H1 (cell line): Measurements from ENCODE around the gene LHFPL3. TPM values are rescaled to one million over a fixed set of nuclear protein-coding genes. Genes with fewer than 3 reads are reported as not detected.

Experiments used
- CTCF ChIA-PET: fragments of 300-600 bp; sonication (Branson Sonifier 250); formaldehyde crosslinking; loops from one replicate; lab custom pipeline; 2021; ENCODE audit not compliant: partially characterized antibody; lab: Charles Lee
- POLR2A ChIA-PET: fragments of 300-600 bp; sonication (Branson Sonifier 250); formaldehyde crosslinking; loops from one replicate; lab custom pipeline; 2021; ENCODE audit warnings: inconsistent platforms; ENCODE audit not compliant: partially characterized antibody; lab: Charles Lee
- DNase-seq, 2 experiments: peaks; one replicate each; pipeline versions ENCODE4 v3.0.0 to v3.0.0-alpha.2; 2010 to 2022; ENCODE audit warnings: low spot score in 2 of 2, low read depth in 1 of 2, mixed read lengths in 1 of 2
- FAIRE-seq: peaks from 2 replicates; lab custom pipeline; 2011; peaks lifted over from hg19 to GRCh38; lab: Jason Lieb, UNC
- H2AFZ ChIP-seq: 2 replicates; pipeline ENCODE4 v1.8.1; 2012; ENCODE audit warnings: low read length, inconsistent platforms
- H2AK5ac ChIP-seq: 2 replicates; pipeline ENCODE4 v1.6.1; 2013; ENCODE audit warnings: low read depth, low read length
- H2BK120ac ChIP-seq: replicated peaks from 2 replicates; pipeline ENCODE3; 2013; ENCODE audit warnings: low read depth, low read length, inconsistent platforms
- H2BK12ac ChIP-seq: 2 replicates; pipeline ENCODE4 v1.6.1; 2013; ENCODE audit warnings: low read depth, low read length
- H2BK15ac ChIP-seq: 2 replicates; pipeline ENCODE4 v1.6.1; 2013; ENCODE audit warnings: low read length
- H2BK20ac ChIP-seq: 2 replicates; pipeline ENCODE4 v1.6.1; 2013; ENCODE audit warnings: low read length
- H2BK5ac ChIP-seq: 2 replicates; pipeline ENCODE4 v1.6.1; 2013; ENCODE audit warnings: low read depth, low read length
- H3K14ac ChIP-seq: 2 replicates; pipeline ENCODE4 v1.6.1; 2013; ENCODE audit warnings: inconsistent platforms; ENCODE audit not compliant: insufficient read length
- H3K18ac ChIP-seq: 2 replicates; pipeline ENCODE4 v1.6.1; 2013; ENCODE audit warnings: low read length; ENCODE audit errors: extremely low read depth
- H3K23ac ChIP-seq: 2 replicates; pipeline ENCODE4 v1.6.1; 2013; ENCODE audit warnings: inconsistent platforms; ENCODE audit not compliant: insufficient read length
- H3K23me2 ChIP-seq: 2 replicates; pipeline ENCODE4 v1.6.1; 2013; ENCODE audit warnings: low read depth, low read length
- H3K27ac ChIP-seq: 2 replicates; pipeline ENCODE4 v1.6.1; 2011; ENCODE audit warnings: low read depth, low read length, inconsistent platforms
- H3K27me3 ChIP-seq, 4 experiments: replicated peaks in 1 of 4; 1 replicate in 1 of 4; 2 replicates in 3 of 4; pipeline versions ENCODE4 v1.6.1 to v1.8.1; 2011 to 2013; ENCODE audit warnings: low read length in 3 of 4, mild to moderate bottlenecking in 3 of 4, inconsistent platforms in 2 of 4, mixed read lengths in 2 of 4, moderate library complexity in 1 of 4; ENCODE audit not compliant: control insufficient read depth in 3 of 4, insufficient read depth in 3 of 4; ENCODE audit errors: extremely low read depth in 1 of 4
- H3K36me3 ChIP-seq, 4 experiments: 2 replicates each; pipeline versions ENCODE4 v1.6.1 to v1.8.1; 2011 to 2013; ENCODE audit warnings: mild to moderate bottlenecking in 4 of 4, low read length in 3 of 4, moderate library complexity in 2 of 4, control low read depth in 1 of 4, inconsistent platforms in 1 of 4; ENCODE audit not compliant: insufficient read depth in 4 of 4, control insufficient read depth in 2 of 4
- H3K4ac ChIP-seq: replicated peaks from 2 replicates; pipeline ENCODE3; 2013; ENCODE audit warnings: low read length, low read depth, mixed read lengths, inconsistent platforms; ENCODE audit not compliant: insufficient read length
- H3K4me1 ChIP-seq, 4 experiments: replicated peaks in 1 of 4; 1 replicate in 1 of 4; 2 replicates in 3 of 4; pipeline versions ENCODE4 v1.6.1 to v1.8.1; 2011 to 2013; ENCODE audit warnings: low read length in 3 of 4, inconsistent platforms in 2 of 4, mixed read lengths in 1 of 4; ENCODE audit not compliant: insufficient read depth in 4 of 4, control insufficient read depth in 3 of 4
- H3K4me2 ChIP-seq, 2 experiments: 2 replicates each; pipeline versions ENCODE4 v1.6.1 to v1.8.1; 2011 to 2013; ENCODE audit warnings: low read depth in 2 of 2, low read length in 2 of 2, control low read depth in 1 of 2, inconsistent platforms in 1 of 2, mild to moderate bottlenecking in 1 of 2; ENCODE audit not compliant: insufficient read depth in 1 of 2
- H3K4me3 ChIP-seq, 4 experiments: fragments of 200-600, 300-600 bp in 1 of 4; sonication (generic), shearing (Covaris generic), sonication (Bioruptor Twin) in 1 of 4; 2 replicates each; pipeline versions ENCODE4 v1.5.1 to v1.8.1; 2011 to 2016; ENCODE audit warnings: low read length in 4 of 4, low read depth in 3 of 4, control low read depth in 2 of 4, inconsistent platforms in 2 of 4, mild to moderate bottlenecking in 2 of 4, mixed read lengths in 1 of 4, moderate library complexity in 1 of 4; ENCODE audit not compliant: insufficient read depth in 2 of 4; ENCODE audit errors: extremely low read depth in 1 of 4
- H3K56ac ChIP-seq: replicated peaks from 2 replicates; pipeline ENCODE3; 2013; ENCODE audit warnings: low read depth, mild to moderate bottlenecking, mixed read lengths, low read length, inconsistent platforms; ENCODE audit not compliant: insufficient read length
- H3K79me1 ChIP-seq: 2 replicates; pipeline ENCODE4 v1.6.1; 2013; ENCODE audit warnings: low read depth, low read length, control low read depth
- H3K79me2 ChIP-seq, 2 experiments: 2 replicates each; pipeline versions ENCODE4 v1.6.1 to v1.8.1; 2012 to 2013; ENCODE audit warnings: low read length in 2 of 2, mild to moderate bottlenecking in 2 of 2, inconsistent platforms in 1 of 2; ENCODE audit not compliant: insufficient read depth in 2 of 2, control insufficient read depth in 1 of 2
- H3K9ac ChIP-seq, 4 experiments: replicated peaks in 1 of 4; 1 replicate in 1 of 4; 2 replicates in 3 of 4; pipeline versions ENCODE4 v1.6.1 to v1.8.1; 2011 to 2013; ENCODE audit warnings: low read depth in 3 of 4, low read length in 3 of 4, control low read depth in 2 of 4, mild to moderate bottlenecking in 2 of 4, moderate library complexity in 2 of 4, inconsistent platforms in 1 of 4; ENCODE audit errors: extremely low read depth in 1 of 4
- H3K9me3 ChIP-seq, 2 experiments: 2 replicates each; pipeline versions ENCODE4 v1.6.1 to v1.8.1; 2012 to 2013; ENCODE audit warnings: mild to moderate bottlenecking in 2 of 2, moderate library complexity in 2 of 2, control low read depth in 1 of 2, inconsistent platforms in 1 of 2, low read depth in 1 of 2, low read length in 1 of 2, mixed read lengths in 1 of 2; ENCODE audit not compliant: insufficient read depth in 2 of 2
- H4K20me1 ChIP-seq, 2 experiments: replicated peaks in 1 of 2; 2 replicates each; pipeline versions ENCODE3 to v1.8.1; 2011 to 2013; ENCODE audit warnings: inconsistent platforms in 2 of 2, low read length in 2 of 2, mild to moderate bottlenecking in 1 of 2; ENCODE audit not compliant: insufficient read depth in 2 of 2, control insufficient read depth in 1 of 2
- H4K5ac ChIP-seq: 2 replicates; pipeline ENCODE4 v1.6.1; 2013; ENCODE audit warnings: low read length, low read depth, mixed read lengths, inconsistent platforms; ENCODE audit not compliant: insufficient read length
- H4K8ac ChIP-seq: 2 replicates; pipeline ENCODE4 v1.8.0; 2013; ENCODE audit warnings: mild to moderate bottlenecking, moderate library complexity, low read length, inconsistent platforms; ENCODE audit not compliant: insufficient read depth; ENCODE audit errors: extremely low read depth
- H4K91ac ChIP-seq: replicated peaks from 2 replicates; pipeline ENCODE3; 2013; ENCODE audit warnings: low read length, mixed read lengths, inconsistent platforms; ENCODE audit not compliant: insufficient read length
- POLR2AphosphoS5 ChIP-seq: IDR thresholded peaks from 2 replicates; pipeline ENCODE4 v1.6.1; 2011; ENCODE audit warnings: low read depth, low read length
- RFX5 ChIP-seq: IDR thresholded peaks from 2 replicates; pipeline ENCODE4 v1.6.1; 2011; ENCODE audit warnings: low read depth, low read length, improper control_type of control experiment, borderline replicate concordance
- SUZ12 ChIP-seq: fragments of 200-600 bp; sonication (generic); IDR thresholded peaks from 2 replicates; pipeline ENCODE4 v1.6.1; 2012; ENCODE audit warnings: mild to moderate bottlenecking, inconsistent platforms, low read length, moderate library complexity, mixed read lengths
- WGBS, 2 experiments: shearing (Covaris generic) in 1 of 2; methylation state at CpG; one replicate each; pipeline versions ENCODE4 v1.1.6 to v1.1.7; 2013 to 2015; ENCODE audit warnings: low lambda C conversion rate in 2 of 2, mixed read lengths in 2 of 2, inconsistent platforms in 1 of 2, low coverage in 1 of 2, missing lambda C conversion rate in 1 of 2; ENCODE audit not compliant: insufficient replicate concordance in 2 of 2, insufficient coverage in 1 of 2, insufficient read length in 1 of 2; ENCODE audit errors: extremely low coverage in 1 of 2, missing lambda C conversion rate in 1 of 2; 5-methylcytosine and 5-hydroxymethylcytosine counted together
- polyA plus RNA-seq, 7 experiments: library from polyadenylated mRNA; depleted of rRNA in 3 of 7; stranded (reverse) in 5 of 7; unstranded in 2 of 7; fragments of >200 nt in 5 of 7; fragments of 200-250 nt in 2 of 7; gene quantifications; 1 replicate in 5 of 7; 2 replicates in 1 of 7; 4 replicates in 1 of 7; pipeline versions ENCODE4 v1.2.1 to v1.2.3, GENCODE V29; 2011 to 2013; ENCODE audit warnings: missing spikeins in 2 of 7, mixed read lengths in 2 of 7
- total RNA-seq: library from RNA; stranded (reverse); fragmentation: NEBNext Ultra II Directional; extraction: Animal tissue kit (Norgen Biotek cat#: 25700); gene quantifications from 2 replicates; pipeline ENCODE4 v1.2.1, GENCODE V29; 2021

Gene LHFPL3
- total and polyA plus RNA-seq, 2 of the 8 experiments (the other 6 are each of a cell fraction or from before 2014, with no cell fraction given), result 0.24 to 0.50 TPM

DNA sequence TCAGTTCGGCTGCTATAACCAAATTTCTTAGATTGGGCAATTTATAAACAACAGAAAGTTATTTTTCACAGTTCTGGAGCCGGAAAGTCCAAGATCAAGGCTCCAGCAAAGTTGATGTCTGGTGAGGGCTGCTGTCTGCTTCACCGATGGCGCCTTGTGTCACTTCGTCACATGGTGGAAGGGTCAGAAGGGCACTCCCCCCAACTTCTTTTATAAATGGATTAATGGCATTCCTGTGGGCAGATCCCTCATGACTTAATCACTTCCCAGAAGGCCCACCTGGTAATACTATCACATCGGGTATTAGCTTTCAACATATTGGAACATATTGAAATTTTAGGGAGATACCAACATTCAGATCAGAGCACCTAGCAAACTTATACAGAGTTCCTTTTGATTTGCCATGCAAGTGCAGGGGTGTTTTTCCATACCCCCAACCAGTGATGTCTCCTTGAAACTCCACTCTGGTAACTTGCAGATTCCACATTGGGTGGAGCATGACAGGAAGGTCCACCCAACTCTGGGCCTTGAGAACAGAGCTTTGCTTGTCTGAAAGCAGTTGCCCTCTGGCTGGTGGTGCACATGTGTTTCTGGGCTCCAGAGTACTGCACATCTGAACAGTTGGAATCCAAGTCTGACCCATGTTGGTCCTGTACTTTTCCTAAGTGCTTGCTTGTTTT, 600.5 kb downstream of the LHFPL3 start:
- no peak overlapping the region for H2BK5ac ChIP-seq
- DNase-seq (no peak), FAIRE-seq (no peak)
- H3K9ac ChIP-seq, result no peak overlapping the region
- H3K4me1 ChIP-seq, result peaks cover 0 to 11% (median 4%) of the 10 kb centered on the region in 4 experiments; a peak in 4 of 7 replicates
- peaks cover 4% of the 10 kb centered on the region for H3K23me2 ChIP-seq
- no peak overlapping the region for H3K23ac ChIP-seq
- no peak overlapping the region for H2BK12ac ChIP-seq
- H4K8ac ChIP-seq, result no peak overlapping the region
- TF ChIP-seq POLR2AphosphoS5, result no peak
- TF ChIP-seq SUZ12, result no peak
- no peak for TF ChIP-seq RFX5
- no peak overlapping the region for H4K5ac ChIP-seq
- H2BK20ac ChIP-seq, result no peak overlapping the region
- 93% methylated on average over 6 of the region's 6 CpGs; no CpG with 5 or more reads in 1 of the 2 experiments for WGBS, 2 experiments
- H3K79me2 ChIP-seq, result no peaks in the 10 kb centered on the region; a peak in 1 of 4 replicates
- H2BK120ac ChIP-seq, result no peak overlapping the region
- H3K27me3 ChIP-seq, result no peaks in the 10 kb centered on the region
- no peaks in the 10 kb centered on the region for H3K79me1 ChIP-seq
- no peak overlapping the region for H4K91ac ChIP-seq
- peaks cover 0 to 4% of the 10 kb centered on the region in 2 experiments for H4K20me1 ChIP-seq
- POLR2A ChIA-PET, result no interaction called here
- no peak overlapping the region for H3K18ac ChIP-seq
- no peaks in the 10 kb centered on the region for H3K36me3 ChIP-seq
- H2AK5ac ChIP-seq, result no peak overlapping the region
- no peak overlapping the region for H3K27ac ChIP-seq
- H3K9me3 ChIP-seq, result no peaks in the 10 kb centered on the region
- H3K4me3 ChIP-seq, result no peak overlapping the region
- H3K4me2 ChIP-seq, result no peak overlapping the region
- H3K56ac ChIP-seq, result no peak overlapping the region
- H2BK15ac ChIP-seq, result no peak overlapping the region
- CTCF ChIA-PET, result interaction anchor here (0.5 to 2.9 kb wide), 8 partner anchors 8 to 320 kb away, joined by 3 to 9 read pairs (median 3); no protein-coding TSS in a partner anchor
- no peak overlapping the region for H2AFZ ChIP-seq
- no peak overlapping the region for H3K14ac ChIP-seq
- H3K4ac ChIP-seq, result no peak overlapping the region
